Activated T-cell treated with anti-CD3 and anti-CD28 coated beads for 1 hour (primary cell): ENCODE results near the gene KPRP.

ENCODE experiments used
- DNase-seq: peaks from one replicate; pipeline ENCODE4 v3.0.0-alpha.2; 2020; ENCODE audit warnings: low read depth

KPRP gene

DNA sequence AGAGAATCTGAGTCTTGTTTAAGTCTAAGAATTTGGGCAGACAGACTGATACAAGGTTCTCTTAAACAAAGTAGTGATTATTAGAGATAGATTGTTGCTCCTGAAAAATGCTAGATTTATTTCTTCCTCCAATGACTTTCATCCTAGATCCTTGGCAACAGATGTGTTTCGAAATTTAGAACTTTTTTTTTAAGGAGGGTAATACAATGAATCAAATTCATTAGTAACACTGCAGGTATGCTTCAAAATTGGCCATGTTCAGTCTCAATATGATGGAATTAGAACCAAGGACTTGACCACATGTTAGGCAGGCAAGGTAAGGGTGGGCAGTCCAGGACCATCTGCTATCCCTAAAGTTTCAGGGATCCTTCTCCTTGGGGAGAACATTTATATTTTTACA, 12.6 kb downstream of the KPRP start:
- no peak for DNase-seq

- DNase-seq, result no peak
Observed at GRCh38 chr1:152774875-152775274, 17.1 kb downstream of the KPRP start, which contains the start of gene LCE1F. Gene LCE1F (plus strand): TSS chr1:152775140. CDS start chr1:152776372, 1,232 bp downstream.

GRCh38 chr1:152776361-152776760, 18.5 kb downstream of the KPRP start:
- no peak for DNase-seq

DNA sequence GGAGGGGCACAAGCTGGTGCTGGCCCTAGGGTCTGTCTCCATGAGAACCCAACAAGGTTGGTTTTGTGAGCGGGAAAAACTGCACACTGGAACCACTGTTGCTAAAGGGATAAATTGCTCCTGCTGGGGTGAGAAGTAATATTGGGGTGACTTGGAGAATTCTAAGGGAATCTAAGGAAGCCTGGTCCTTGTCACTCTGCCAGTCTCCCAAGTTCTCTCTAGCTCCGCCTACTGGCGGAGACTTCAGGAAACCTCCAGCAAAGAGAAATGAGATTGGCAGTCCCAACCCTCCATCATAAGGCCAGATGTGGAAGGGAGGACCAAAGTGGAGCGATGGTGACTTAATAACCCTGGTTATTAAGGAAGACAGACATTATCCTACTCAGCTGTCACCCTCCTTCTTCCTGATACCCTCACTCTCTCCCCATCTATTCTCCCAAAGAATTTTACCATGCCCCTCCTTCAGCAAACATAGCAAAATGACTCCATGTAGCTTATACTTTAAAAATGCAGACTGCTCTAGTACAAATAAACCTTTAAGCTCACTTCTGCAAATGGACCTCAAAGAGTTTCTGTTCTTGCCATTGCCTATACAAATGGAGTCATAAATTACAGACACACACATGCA, 19.8 kb downstream of the KPRP start:
- DNase-seq, result no peak

GRCh38 chr1:152783095-152783494, 25.3 kb downstream of the KPRP start:
- DNase-seq, result no peak

DNA sequence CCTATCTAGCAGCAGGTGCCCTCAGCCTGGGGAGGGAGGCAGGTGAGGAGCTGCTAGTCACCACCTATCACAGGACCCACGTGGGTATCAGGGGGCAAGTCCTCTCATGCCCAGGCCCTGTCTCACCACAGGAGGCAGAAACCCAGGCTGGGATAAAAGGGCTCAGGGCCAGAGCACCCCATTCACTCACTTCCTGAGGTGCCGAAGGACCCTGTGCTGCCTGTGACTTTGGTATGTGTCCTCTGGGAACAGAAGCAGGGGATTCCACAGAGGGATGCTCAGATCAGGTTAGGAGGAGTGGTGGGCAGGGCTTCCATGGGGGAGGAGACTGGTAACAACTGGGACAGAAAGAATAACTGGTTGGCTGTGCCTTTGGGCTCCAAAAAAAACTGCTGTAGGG, 28.3 kb downstream of the KPRP start, which contains the start of gene LCE1E:
Gene LCE1E (plus strand): TSS at position 181 of the 400 bp plus-strand sequence. CDS start 1,043 bp downstream, outside the sequence.
- no peak for DNase-seq

GRCh38 chr1:152795686-152796085, 37.9 kb downstream of the KPRP start:
- DNase-seq, result no peak

DNA sequence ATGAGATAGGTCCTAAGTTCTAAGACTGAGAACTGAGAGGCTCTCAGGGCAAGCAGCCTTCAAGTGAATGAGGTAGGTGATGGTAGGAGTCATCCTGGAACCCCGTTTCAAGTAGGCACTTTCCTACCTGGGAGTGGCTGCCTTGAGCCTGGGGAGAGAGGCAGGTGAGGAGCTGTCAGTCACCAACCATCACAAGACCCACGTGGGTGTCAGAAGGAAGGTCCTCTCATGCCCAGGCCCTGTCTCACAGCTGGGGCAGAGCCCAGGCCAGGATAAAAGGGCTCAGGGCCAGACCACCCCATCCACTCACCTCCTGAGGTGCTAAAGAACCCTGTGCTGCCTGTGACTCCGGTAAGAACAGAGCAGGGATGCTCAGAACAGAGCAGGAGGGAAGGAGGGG, 38.6 kb downstream of the KPRP start, which contains the start of gene LCE1D:
Gene LCE1D (plus strand): TSS at position 301 of the 400 bp plus-strand sequence. CDS start 1,074 bp downstream, outside the sequence.
- no peak for DNase-seq

- DNase-seq, result no peak
Observed at GRCh38 chr1:152801333-152801732, 43.5 kb downstream of the KPRP start.

GRCh38 chr1:152806576-152806975, 48.8 kb downstream of the KPRP start, which contains the start of gene LCE1C:
Gene LCE1C (minus strand): TSS chr1:152806651. CDS start chr1:152805478, 1,173 bp downstream.
- DNase-seq, result no peak

DNA sequence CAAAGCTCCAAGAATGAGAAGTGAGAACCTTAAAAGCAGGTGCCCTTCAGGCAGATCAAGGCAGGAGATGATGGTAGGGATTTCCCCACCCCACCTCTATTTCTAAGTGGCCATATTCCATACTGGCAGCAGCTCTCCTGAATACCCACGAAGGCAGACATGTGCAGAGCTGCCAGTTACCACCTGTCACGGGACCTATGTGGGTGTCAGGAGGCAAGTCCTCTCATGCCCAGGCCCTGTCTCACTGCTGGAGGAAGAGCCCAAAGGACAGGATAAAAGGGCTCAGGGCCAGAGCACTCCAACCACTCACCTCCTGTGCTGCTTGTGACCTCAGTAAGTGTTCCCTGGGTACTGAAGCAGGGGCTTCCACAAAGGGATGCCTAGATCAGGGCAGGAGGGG, 53.2 kb downstream of the KPRP start:
- DNase-seq, result no peak
